WTC11 (cell line): Measurements from ENCODE around the gene FAM53A.

Source experiments
- AFF4 ChIP-seq: sonication (generic); formaldehyde crosslinking; IDR thresholded peaks from 2 replicates; pipeline ENCODE4 v1.8.1; 2023; ENCODE audit warnings: mild to moderate bottlenecking, missing genetic modification reagents, borderline replicate concordance
- ATF2 ChIP-seq: sonication (generic); formaldehyde crosslinking; IDR thresholded peaks from 2 replicates; pipeline ENCODE4 v1.8.1; 2022; ENCODE audit warnings: low read depth, missing genetic modification reagents, borderline replicate concordance
- ATF3 ChIP-seq: sonication (generic); formaldehyde crosslinking; conservative IDR thresholded peaks from 2 replicates; pipeline ENCODE4 v1.8.1; 2022; ENCODE audit warnings: mild to moderate bottlenecking, missing genetic modification reagents
- CTCF ChIP-seq: fragments of 200-600 bp; IDR thresholded peaks from 2 replicates; pipeline ENCODE4 v1.8.0; 2022; ENCODE audit warnings: antibody characterized with exemption
- E2F1 ChIP-seq: sonication (generic); formaldehyde crosslinking; IDR thresholded peaks from 2 replicates; pipeline ENCODE4 v1.8.0; 2022; ENCODE audit warnings: mild to moderate bottlenecking, missing genetic modification reagents
- ELF4 ChIP-seq: sonication (generic); formaldehyde crosslinking; IDR thresholded peaks from 2 replicates; pipeline ENCODE4 v1.8.1; 2022; ENCODE audit warnings: low read depth, mild to moderate bottlenecking, moderate library complexity, missing genetic modification reagents
- ESRRA ChIP-seq: sonication (generic); formaldehyde crosslinking; IDR thresholded peaks from 2 replicates; pipeline ENCODE4 v1.8.1; 2022; ENCODE audit warnings: mild to moderate bottlenecking, missing genetic modification reagents, borderline replicate concordance
- MAX ChIP-seq: sonication (generic); formaldehyde crosslinking; IDR thresholded peaks from 2 replicates; pipeline ENCODE4 v1.8.0; 2022; ENCODE audit warnings: mild to moderate bottlenecking, missing genetic modification reagents
- NFE2L1 ChIP-seq: sonication (generic); formaldehyde crosslinking; IDR thresholded peaks from 2 replicates; pipeline ENCODE4 v1.8.1; 2023; ENCODE audit warnings: missing genetic modification reagents
- RELA ChIP-seq: sonication (generic); formaldehyde crosslinking; IDR thresholded peaks from 2 replicates; pipeline ENCODE4 v1.8.1; 2022; ENCODE audit warnings: missing genetic modification reagents, mild to moderate bottlenecking, borderline replicate concordance
- SP1 ChIP-seq: sonication (generic); formaldehyde crosslinking; conservative IDR thresholded peaks from 2 replicates; pipeline ENCODE4 v1.8.1; 2022; ENCODE audit warnings: missing genetic modification reagents
- ZNF416 ChIP-seq: fragments of 250-450 bp; sonication (Bioruptor Pico); IDR thresholded peaks from 2 replicates; pipeline ENCODE4 v1.9.0; 2021; ENCODE audit warnings: mild to moderate bottlenecking, inconsistent platforms

- TF ChIP-seq E2F1, result no peak
- TF ChIP-seq ESRRA (CRISPR knock-in tag), result no peak
- no peak for TF ChIP-seq CTCF
- TF ChIP-seq ZNF416 (CRISPR knock-in tag), result no peak
- TF ChIP-seq MAX (CRISPR knock-in tag), result no peak
- TF ChIP-seq NFE2L1 (CRISPR knock-in tag), result no peak
- no peak for TF ChIP-seq ELF4
- TF ChIP-seq AFF4 (CRISPR knock-in tag), result no peak
- TF ChIP-seq RELA (CRISPR knock-in tag), result no peak
- TF ChIP-seq ATF2 (CRISPR knock-in tag), result no peak
- no peak for TF ChIP-seq SP1 (CRISPR knock-in tag)
- no peak for TF ChIP-seq ATF3
These were observed 46.5 kb upstream of the FAM53A start for GRCh38 chr4:1730532-1731135.
